NOMO-1 treated with dmso at 0.1 percent for 144 hours (cell line): ENCODE data around the gene ZBTB11.
"Not testable (repeated sequence)": the region's sequence is repeated elsewhere in the genome, so short reads cannot be mapped to it uniquely, and the experiment has no call there.

Experiments used
- DNase-seq: peaks from one replicate; lab custom pipeline; 2025; ENCODE audit not compliant: unreplicated experiment; lab: John Stamatoyannopoulos, UW

ZBTB11 gene

DNA sequence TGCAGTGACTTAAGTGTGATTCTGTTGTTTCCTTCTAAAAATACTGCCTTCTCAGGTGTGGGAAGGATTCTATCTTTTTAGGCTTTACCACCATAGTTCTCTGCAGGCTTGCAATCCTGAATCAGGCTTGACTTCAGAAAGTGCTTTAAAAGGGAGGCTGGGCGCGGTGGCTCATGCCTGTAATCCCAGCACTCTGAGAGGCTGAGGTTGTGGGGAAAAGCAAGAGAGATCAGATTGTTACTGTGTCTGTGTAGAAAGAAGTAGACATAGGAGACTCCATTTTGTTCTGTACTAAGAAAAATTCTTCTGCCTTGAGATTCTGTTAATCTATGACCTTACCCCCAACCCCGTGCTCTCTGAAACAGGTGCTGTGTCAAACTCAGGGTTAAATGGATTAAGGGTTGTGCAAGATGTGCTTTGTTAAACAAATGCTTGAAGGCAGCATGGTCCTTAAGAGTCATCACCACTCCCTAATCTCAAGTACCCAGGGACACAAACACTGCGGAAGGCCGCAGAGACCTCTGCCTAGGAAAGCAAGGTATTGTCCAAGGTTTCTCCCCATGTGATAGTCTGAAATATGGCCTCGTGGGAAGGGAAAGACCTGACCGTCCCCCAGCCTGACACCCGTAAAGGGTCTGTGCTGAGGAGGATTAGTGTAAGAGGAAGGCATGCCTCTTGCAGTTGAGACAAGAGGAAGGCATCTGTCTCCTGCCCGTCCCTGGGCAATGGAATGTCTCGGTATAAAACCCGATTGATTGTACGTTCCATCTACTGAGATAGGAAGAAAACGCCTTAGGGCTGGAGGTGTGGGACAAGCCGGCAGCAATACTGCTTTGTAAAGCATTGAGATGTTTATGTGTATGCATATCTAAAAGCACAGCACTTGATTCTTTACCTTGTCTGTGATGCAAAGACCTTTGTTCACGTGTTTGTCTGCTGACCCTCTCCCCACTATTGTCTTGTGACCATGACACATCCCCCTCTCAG is 15.0 kb upstream of the ZBTB11 start:
- not testable (repeated sequence) for DNase-seq

DNA sequence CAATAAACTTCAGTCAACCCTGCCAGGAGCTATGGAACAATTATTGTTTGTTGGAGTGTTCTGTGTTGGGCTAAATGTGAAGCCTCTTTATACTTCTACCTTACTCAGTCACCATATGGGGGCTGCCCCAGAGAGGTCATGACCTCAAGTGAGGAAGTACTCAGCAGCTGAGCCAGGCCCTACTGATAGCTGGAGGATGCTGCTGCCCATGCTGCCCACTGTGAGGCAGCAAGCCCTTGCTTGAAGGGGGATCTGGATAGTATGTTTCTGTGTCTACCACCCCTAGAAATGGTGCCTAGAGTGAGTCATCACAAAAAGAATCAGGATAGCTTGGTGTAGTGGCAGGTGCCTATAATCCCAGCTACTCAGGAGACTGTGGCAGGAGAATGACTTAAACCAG is 14.0 kb upstream of the ZBTB11 start:
- DNase-seq: no peak

DNA sequence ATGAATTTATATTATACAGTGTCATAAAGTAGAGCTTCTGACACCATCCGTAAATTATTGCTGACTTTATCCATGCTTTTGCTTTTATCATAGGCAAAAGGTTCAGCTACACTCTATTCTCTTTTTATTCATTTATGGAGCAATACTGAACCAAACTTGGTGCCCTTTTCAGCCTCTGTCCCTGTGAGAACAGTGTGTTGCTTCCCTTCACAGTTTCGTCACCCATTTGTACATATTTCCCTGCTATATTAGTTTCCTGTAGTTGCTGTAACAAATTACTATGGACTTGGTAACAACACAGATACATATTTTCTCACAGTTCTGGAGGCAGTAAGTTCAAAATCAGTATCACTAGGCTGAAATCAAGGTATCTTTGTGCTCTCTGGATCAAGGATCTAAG is 12.4 kb upstream of the ZBTB11 start:
- no peak for DNase-seq

DNA sequence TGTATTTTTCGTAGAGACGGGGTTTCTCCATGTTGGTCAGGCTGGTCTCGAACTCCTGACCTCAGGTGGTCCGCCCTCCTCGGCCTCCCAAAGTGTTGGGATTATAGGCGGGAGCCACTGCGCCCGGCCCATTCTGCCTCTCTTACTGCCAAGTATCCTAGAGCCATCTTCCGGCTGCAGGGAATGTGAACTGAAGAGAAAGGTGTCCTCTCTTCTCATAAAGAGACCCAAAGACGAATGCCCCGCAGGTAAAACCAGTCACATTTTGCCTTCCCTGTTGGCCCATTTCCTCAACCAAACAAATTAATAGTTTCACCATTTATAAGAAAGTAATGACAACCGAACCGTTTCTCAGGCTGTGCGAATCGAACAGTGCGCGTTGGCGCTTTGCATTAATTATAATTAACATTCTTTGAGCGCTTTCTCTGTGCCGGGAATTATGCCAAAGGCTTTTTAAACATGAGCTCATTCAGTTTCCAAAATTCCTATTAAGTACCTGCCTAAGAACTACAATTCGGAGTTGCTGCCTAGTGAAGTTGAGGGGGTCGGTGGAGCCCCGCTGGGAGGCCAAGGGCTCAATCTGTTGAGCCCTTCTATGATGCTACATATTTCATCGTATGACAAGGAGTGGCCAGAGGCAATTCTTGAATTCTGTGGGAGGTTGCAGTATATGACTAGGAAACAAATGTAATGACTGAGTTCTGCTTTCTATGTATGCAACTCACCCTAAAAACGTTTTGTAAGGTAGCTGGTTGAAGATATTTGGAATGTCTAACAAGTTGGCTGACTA is 10.4 kb upstream of the ZBTB11 start:
- DNase-seq: no peak

DNA sequence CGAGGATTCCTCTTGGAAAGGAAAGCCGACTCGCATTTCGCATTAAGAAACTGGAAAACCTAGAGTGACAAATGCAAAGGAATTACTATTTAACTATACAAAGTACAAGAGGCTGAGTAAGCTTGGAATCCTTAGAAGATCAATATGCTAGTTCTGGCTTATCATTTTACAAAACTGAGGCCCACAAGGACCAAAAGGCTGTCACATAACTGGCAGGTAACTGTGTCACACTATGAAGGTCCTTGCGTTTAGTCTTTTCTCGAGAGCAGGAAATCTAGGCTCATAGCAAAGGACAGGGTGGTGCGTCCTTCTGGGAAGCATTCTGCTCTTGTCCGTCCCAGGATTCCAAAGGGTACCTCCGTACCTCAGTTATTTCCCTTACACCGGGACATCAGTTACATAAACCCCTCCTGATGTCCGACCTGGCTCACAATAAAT is 9.0 kb upstream of the ZBTB11 start:
- no peak for DNase-seq

DNA sequence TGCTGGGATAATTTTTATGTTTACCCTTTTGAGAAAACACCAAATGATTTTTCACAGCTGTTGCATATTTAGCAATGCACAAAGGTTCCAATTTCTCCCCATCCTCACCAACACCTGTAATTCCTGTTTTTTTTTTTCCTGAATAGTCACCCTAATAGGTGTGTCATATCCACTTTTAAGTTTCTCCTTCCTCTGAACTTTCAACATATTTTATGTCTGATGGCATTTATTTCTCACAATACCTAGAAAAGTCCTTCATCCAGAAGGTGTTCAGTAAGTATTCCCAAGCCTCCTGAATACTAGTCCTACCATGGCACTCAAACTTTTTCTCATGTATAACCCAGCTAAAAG is 8.1 kb upstream of the ZBTB11 start:
- no peak for DNase-seq

DNA sequence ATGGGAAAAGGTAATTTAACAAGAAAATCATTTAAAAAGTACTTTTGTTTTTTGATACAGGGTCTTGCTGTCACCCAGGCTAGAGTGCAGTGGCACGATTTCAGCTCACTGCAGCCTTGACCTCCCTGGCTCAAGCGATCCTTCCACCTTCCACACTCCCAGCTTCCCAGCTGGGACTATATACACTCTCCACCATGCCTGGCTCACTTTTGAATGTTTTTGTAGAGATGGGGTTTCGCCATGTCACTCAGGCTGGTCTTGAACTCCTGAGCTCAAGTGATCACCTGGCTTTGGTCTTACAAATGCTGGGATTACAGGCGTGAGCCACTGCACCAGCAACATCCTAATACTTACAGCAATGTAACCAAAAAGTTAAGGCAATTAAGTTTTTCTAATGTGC is 3.5 kb upstream of the ZBTB11 start:
- no peak for DNase-seq

DNA sequence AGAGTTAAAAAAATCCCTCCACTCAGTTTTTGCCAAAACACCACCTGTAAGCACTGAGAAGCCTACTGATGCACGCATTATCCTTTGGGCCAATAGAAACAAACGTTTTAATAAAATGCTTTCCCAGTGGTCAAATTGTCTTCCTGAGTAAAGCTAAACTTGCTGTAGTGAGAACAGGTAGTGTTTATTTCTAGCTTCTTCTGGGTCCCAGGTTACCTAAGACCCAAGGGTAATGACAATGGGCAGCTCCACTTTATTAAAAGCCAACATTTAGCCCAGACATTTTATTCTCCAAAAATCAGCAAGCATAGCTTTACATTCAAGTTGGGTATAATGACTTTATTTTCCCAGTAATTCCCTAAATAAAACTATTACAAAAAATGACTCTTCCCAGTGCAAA is 1.9 kb upstream of the ZBTB11 start:
- not testable (repeated sequence) for DNase-seq

DNA sequence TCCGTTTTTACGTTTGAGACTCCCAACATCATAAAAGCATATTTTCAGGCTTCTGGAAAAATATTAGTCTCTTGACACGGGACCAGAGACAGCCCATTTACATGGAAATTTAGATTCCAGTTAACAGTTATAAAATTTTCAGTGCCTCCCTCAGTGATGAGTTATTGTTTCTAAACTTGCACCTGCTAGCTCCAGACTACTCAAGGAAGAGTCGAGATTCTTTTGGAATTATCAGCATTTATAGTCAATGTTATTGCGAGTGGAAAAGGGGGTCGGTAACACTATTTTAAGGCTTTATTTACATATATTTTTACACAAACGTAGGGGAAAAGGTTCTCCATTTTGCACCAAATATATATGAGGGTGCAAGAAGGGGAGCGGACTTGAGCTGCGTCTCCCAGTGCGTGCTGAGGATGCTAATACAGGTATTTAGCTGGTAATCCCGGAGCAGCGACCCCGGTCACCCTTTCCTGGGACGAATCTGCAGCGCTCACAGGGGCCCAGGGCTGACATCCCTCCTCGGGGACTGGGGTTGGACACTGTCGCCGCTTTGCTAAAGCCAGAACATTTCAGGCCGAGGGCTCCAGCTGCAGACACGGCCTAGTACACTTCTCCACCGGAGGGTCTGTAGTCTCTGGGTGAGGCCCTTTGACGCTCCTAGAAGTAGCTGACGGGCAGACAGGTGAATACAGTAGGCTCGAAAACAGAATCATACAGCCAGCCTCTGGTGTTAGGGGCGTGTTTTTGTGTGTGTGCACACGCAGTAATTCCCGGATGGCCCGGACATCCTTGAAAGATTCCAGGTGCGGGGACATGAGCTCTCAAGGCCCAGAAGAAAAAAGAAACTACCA is 729 bp upstream of the ZBTB11 start:
- no peak for DNase-seq

DNA sequence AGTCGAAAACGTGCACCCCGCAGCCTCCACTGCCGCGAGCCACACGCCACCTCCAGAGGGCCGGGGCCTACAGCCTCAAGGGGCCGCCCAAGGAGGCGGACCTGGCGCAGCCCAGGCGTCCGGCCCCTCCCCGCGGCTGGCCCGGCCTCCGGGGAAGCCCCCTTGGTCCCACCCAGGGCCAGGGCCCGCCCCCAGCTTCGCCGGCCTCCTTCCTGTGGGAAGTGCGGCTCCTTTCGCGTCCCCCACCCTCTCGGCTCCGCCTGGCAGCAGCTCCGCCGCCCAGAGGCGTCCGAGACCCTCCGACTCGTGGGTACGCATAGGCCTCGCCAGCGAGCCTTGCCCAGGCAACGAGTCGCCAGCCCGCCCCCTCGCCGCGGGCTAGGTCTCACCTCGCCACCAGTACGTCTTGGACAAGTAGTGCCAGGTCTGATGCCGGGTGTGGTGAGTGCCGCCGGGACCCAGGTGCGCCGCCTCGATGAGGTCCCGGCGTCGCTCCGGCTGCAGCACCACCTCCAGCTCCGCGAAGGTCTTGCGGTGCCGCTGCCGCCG is 642 bp downstream of the ZBTB11 start:
- no peak for DNase-seq

DNA sequence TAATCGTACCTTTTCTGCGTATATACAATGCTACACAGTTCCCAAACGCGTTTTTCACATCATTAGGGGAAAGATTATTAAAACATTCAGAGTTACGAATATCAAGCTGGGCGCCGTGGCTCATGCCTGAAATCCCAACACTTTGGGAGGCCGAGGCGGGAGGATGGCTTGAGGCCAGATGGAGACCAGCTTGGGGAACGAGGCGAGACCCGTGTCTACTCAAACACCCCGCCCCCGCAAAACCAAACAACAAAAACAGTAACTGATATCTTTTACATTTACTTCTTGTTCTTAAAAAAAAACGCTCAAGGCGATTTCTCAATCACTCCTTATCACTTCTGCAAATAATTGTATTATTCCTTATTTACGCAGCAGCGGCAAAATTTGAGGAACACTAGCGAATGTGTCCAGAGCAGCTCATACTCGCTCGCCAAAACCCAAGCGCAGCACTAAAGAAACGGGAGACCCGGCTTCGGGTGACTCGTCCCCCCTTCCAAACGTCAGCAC is 1.2 kb downstream of the ZBTB11 start:
- no peak for DNase-seq

DNA sequence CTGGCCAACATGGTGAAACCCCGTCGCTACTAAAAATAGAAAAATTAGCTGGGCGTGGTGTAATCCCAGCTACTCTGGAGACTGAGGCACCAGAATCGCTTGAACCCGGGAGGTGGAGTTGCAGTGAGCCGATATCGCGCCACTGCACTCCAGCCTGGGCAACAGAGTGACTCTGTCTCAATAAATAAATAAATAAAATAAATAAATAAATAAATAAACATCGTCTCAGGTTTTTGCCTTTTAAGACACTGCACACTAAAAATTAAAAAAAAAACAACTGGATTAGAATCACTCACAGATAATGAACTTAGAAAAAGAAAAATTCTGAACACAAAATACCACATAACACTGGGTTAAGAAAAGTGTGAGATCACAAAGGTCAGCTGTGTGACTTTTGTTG is 2.4 kb downstream of the ZBTB11 start:
- DNase-seq: no peak

DNA sequence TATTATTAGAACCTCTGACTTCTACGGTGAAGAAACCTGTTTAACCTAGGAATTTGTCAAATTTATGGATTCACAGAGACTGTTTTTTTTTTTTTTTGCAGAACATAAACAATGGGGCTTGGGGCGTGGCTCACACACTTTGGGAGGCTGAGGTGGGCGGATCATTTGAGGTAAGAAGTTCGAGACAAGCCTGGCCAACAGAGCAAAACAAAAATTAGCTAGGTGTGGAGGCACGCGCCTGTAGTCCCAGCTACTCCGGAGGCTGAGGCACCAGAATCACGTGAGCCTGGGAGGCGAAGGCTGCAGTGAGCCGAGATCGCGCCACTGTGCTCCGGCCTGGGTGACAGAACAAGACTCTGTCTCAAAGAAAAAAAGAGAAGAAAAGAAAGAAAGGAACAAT is 3.0 kb downstream of the ZBTB11 start:
- no peak for DNase-seq

DNA sequence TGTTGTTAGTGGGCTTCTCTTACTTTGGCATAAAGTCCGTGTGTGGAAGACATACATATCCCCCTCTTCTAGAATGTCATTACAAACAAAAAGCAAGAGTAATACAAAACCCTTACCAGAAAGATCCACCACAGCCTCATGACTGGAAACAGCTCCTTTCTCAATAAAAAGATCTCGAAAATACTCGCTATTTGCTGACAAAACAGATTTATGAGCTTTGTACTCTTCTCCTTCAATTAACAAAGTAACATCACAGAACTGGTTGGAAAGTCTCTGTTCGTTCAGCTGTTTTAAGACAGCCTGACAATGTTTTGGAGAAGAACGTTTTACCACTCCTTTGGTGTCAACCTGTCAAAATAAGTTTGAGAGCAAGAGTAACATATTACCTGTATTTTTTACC is 5.9 kb downstream of the ZBTB11 start:
- DNase-seq: no peak

DNA sequence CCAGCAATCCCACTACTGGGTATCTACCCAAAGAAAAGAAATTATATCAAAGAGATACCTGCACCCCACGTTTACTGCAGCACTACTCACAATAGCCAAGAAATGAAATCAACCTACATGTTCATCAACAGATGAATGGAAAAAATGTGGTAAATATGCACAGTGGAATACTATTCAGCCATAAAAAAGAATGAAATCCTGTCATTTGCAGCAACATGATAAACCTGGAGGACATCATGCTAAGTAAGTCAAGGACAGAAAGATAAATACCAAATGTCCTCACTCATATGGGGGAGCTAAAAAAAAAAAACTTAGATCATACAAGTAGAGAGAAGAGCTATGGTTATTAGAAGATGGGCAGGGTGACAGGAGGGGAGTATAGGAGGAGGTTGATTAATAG is 9.1 kb downstream of the ZBTB11 start:
- no peak for DNase-seq

DNA sequence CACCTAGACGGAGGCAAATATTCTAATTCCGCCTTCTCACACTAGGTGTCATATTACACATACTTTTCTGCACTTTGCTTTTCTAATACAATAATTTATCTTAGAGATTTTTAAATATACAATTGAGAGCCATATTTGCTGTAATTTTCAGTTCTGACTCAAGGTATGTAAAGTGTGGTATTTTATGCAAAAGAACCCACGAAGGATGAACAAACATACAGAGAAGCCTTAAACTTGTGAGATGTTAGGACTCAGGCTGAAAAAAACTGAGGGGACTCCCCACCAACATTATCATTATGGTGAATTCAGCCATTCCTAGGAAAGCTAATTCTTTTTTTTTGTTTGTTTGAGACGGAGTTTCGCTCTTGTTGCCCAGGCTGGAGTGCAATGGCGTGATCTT is 9.6 kb downstream of the ZBTB11 start:
- no peak for DNase-seq

DNA sequence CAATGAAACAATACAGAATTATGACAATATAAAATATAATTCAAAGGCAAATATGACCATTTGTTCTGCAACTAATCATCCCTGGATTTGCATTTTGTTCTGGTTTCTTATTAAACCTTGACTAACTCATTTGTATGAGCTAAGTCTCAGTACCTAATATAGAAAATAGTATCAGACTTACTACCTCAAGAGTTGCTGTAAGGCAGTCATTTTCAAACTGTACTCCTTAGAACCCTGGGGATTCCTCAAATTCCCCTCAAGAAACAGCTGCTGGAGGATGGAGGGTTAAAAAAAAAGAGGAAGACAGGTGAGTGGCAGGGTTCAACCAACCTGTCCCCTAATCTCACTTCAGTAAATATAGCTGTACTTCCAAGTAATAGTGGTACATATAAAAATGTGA is 11.1 kb downstream of the ZBTB11 start:
- DNase-seq: no peak

DNA sequence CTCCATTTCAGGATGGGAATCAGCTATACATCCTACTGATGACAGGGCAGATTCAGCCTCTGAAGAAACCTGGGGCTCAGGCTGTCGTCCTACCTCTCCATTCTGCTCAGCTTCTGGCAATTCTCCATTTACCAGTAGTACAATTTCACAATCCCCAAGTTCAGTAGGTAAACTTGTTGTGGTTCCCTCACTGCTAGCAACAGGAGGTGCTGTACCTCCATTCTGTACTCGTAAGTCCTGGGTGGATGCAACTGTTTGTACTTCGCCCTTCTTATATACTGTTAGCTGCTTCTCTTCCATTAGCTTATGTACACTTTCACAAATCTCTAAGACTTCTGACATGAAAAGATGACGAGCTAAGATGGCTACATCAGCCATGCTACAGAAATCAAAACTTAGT is 11.6 kb downstream of the ZBTB11 start:
- DNase-seq: no peak

DNA sequence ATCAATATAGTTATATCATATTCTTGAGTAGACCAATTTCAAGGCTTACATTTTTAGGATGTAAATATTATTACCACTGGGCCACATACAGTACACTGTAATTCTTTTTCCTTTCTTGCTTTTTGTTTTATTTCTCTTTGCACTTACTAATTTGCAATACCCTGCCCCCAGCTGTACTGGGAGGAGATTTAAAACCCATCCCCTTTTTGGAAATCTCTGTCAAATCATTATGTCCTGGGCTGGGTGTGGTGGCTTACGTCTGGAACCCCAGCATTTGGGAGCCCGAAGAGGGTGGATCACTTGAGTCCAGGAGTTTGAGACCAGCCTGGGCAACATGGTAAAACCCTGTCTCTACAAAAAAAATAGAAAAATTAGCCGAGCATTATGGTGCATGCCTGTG is 16.2 kb downstream of the ZBTB11 start:
- DNase-seq: no peak

DNA sequence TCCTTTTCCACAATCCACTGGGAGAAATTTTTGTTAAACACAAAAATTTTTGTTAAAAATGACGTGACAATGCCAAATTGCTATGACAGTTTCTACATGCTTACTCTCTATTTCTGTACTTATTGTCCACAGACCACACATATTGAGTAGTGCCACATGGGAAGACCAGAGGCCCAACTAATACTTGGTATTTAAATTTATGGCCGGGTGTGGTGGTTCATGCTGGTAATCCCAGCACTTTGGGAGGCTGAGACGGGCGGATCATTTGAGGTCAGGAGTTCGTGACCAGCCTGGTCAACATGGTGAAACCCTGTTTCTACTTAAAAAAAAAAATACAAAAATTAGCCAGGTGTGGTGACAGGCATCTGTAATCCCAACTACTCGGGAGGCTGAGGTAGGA is 20.3 kb downstream of the ZBTB11 start:
- no peak for DNase-seq

DNA sequence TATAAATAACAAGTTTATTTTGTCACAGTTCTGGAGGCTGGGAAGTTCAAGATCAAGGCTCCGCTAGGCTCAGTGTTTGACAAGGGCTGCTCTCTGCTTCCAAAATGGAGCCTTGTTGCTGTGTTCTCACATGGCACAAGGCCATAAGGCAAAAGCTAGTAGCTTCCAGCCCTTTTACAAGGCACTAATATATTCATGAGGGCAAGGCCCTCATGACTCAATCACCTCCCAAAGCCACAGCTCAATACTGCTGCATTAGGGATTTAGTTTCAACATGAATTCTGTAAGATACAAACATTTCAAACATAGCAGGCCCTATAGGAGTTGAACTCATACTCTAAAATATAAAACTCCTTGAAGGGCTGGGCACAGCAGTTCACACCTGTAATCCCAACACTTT is 30.2 kb downstream of the ZBTB11 start:
- DNase-seq: no peak
